ENCODE data around the gene MTARC2.
"Not testable (repeated sequence)": the region's sequence is repeated elsewhere in the genome, so short reads cannot be mapped to it uniquely, and the experiment has no call there.

GRCh38 chr1:220736283-220736682 lies 11.8 kb upstream of the MTARC2 start:
- not testable (repeated sequence) for TF ChIP-seq CTCF (conservative IDR thresholded peaks at IDR 0.05); ZFX (IDR thresholded peaks at IDR 0.05)

Measured in C4-2B (cell line).